GM21423 (cell line): Measurements from ENCODE around the gene PDE3A.
"Not testable (repeated sequence)": the region's sequence is repeated elsewhere in the genome, so short reads cannot be mapped to it uniquely, and the experiment has no call there.

Experiments used
- ATAC-seq: cut with Tn5 transposase; IDR thresholded peaks from one replicate; pipeline ENCODE4 v1.9.1; 2021; ENCODE audit warnings: mild to moderate bottlenecking, moderate library complexity; ENCODE audit not compliant: unreplicated experiment

PDE3A gene

DNA sequence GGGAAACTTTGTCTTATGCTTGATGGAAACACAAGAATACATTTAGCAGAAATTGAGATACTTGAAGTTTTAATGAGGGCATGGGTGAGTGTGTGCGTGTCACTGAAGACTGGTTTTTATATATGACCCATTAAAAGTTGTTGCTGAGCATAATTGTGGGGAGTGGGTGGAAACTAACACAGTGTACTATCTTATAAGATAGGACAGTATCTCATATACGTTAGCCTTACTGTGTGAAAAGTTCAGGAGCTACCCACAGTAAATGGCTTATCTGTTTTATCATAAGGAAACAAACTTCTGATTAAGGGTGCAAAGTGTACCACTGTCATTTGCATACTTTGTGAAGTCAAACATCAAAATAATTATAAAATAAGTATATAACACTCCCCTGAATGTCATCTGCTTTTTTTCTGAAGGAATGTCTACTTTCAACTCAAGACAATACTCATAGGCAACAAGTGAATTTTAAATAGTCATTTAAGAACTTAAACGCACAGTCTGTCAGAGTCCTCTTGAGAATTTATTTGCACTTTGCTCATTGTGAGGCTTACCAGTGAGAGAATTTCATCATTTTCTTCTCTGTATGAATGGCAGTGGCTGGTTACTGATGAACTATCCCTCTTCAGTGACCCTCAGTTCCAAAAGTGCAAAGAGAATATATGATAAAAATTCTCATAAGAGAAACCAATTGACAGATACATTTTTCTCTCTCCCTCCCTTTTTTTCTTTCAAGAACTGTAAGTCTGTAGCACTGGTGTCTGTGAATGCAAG lies 4.2 kb downstream of the PDE3A start:
- no peak for ATAC-seq

DNA sequence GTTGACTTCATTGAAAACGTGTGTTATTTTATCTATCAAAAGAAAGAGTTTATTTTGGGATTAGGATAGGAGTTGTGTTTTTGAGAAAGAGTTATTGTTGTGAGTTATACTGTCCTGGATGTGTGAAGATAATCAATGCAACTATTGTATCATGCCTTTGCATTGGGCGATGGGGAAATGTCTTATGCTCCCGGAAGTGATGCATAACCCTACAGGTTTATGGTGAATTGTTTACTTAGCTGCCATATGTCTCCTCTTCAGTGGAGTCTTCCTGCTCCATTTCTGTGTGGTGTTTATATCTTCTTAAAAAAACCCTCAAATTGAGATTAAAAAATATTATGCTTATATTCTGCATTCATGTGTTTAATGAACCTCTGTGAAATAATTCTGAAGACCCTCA lies 6.5 kb downstream of the PDE3A start:
- no peak for ATAC-seq

DNA sequence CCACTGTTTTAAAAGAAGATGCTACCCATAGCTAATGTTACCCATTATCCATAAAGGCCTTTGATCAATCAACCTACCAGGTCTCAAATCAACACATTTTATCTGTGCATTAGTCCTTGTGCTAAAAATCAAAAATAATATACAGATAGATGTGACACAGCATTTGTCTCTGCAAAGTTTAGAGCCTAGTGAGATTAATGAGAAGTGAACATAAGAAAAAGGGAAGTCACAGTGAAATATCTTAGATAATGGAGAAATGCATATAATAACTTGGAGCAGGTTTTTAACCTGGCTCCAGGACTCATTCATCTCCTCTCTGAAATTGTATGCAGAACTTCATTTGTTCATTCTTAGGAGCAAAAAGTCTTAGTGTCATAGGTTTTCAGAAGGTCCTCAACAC lies 7.2 kb downstream of the PDE3A start:
- ATAC-seq, result no peak

DNA sequence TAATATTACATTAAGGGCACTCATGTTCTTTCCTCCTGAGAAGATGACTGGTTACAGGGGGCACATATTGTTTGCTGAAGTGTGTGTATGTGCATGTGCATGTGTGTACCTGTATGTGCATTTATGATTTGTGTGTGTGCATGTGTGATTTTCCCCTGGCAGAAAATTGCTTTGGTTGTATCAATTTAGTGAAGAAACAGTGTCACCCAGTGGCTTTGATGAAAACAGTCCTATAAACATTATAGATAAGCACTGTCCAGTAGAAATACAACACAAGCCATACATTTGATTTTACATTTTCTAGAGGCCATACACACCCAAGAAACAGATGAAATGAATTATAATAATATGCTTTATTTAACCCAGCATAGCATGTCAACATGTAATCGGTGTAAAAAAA lies 8.6 kb downstream of the PDE3A start:
- no peak for ATAC-seq

DNA sequence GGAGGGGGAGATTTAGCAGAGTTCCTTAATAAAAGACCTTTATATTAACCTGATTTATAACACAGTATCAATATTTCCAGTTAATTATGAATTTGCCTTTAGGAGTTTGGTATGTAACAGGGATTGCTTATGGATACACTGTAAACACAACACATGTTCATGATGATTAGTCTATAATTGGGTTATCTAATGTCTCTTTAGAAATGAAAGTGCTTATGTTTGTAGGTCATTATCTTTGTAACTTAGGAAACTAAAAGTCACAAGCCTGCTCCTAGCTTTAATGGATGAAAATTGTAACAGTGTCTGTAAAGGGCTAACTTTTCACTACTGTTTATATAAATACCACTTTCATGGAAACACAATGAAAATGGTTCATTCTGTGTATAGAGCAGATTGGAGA lies 9.4 kb downstream of the PDE3A start:
- no peak for ATAC-seq

DNA sequence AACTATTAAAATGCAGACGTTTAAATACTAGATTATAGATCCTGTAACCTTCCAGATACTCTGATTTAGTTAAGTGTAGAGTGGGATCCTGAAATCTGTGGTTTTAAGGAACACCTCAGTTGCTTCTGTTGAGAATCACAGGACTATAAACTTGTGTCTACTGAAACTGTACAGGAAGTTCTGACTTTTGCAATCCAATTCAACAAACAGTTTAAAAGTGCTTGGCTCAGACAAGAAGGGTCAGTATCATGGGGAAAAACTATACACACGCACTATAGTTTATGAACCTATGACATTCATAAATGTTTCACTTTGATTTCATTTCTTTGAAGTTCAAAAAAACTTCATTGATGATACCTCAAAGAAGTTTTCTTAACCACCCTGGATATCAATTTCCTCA lies 13.8 kb downstream of the PDE3A start:
- ATAC-seq, result no peak

DNA sequence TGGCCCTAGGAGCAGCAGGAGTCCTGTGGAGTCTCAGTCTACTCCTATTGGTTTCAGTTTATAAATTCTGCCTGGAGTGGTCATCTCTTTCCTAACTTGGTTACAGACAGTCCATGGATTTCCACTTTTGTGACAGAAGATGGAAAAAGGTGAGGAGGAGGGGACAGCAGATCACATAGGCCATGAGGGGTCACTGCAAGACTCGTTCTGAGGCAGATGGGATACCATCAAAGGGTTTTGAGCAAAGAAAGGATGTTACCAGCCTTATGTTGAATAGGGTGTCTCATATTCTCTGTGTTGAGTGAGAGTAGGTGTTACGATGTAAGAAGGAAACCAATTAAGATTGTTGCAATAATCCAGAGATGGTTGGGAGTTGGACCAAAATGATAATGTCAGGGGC lies 15.3 kb downstream of the PDE3A start:
- ATAC-seq, result no peak

DNA sequence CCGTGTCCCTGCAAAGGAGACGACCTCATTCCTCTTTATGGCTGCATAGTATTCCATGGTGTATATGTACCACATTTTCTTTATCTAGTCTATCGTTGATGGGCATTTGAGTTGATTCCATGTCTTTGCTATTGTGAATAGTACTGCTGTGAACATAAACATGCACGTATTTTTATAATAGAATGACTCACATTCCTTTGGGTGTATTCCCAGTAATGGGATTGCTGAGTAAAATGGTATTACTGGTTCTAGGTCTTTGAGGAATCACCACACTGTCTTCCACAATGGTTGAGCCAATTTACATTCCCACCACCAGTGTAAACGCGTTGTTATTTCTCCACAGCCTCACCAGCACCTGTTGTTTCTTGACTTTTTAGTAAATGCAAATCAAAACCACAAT lies 16.5 kb downstream of the PDE3A start:
- not testable (repeated sequence) for ATAC-seq

DNA sequence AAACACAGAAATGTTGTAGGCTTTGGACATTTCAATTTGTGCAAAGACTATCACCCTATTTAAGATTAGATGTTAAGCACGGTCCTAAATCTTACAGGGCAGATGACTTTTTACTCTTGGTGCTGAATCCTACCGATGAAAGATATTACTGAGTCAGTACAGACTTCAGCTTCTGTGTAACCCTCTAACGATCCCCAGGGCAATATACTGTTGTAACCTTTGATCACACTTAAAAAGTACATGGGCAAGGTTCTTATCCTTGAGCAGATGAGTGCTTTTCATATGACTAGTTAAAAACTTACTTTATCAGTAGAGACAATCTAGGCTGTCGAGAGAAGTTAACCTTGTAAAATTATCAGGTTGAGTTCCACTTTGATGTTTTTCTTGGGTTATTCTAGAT lies 22.5 kb downstream of the PDE3A start:
- no peak for ATAC-seq

DNA sequence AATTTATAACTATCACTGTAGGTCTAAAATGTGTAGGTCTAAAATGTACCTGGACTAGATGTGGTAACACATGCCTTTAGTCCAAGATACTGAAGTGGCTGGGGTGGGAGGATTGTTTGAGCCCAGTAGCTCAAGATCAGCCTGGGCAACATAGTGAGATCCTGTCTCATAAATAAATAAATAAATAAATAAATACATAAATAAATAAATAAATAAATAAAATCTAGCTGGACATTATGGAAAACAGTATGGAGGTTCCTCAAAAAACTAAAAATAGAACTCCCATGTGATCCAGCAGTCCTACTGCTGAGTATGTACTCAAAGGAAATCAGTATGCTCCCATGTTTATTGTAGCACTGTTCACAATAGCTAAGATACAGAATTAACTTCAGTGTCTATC lies 24.0 kb downstream of the PDE3A start:
- no peak for ATAC-seq

DNA sequence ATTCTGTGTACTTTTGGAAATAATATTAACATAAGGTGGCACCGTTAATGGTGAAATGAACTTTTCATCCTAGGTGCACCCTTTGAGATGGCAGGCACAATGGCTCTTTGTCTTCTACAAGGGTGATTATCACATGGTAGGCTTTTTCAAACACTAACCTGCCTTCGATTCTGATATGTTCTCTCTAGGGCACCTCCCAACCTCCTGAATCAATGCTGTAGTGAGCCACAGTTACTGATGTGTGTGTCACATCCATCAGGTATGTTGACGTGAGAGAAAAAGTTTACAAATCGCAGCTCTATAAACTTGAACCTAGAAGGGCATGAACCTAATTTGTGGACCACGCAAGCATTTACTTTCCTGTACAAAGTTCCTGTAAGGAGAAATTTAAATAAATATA lies 25.4 kb downstream of the PDE3A start:
- ATAC-seq, result no peak

DNA sequence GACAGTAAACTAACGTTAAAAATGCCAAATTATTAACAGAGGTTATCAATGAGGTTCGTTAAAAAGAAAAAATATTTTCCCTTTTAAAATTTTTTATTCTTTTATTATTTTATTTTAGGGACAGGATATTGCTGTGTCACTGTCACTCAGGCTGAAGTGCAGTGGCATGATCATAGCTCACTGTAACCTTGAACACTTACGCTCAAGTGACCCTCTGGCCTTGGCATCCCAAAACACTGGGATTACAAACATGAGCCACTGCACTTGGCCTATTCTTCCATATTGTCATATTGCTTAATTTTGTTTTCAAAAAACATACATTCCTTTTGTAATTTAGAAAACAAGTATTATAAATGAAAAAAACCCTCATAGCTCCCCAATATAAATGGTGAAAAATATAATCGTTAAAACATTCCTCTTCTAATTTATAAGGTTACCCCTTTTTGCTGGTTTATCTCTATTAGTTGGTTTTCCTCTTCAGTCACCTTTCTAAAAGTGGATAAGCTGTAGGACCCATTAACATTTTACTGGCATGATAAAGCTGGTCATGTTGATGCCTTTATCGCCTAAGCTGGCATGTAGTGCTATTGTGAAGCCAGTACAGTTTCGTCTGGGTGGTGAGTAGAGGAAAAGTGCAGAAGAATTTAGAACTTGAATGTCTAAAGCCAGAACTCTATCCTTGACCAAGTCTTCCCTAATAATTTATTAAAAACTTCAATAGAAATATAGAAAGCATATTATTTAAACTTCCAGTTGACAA lies 27.6 kb downstream of the PDE3A start:
- ATAC-seq, result no peak

DNA sequence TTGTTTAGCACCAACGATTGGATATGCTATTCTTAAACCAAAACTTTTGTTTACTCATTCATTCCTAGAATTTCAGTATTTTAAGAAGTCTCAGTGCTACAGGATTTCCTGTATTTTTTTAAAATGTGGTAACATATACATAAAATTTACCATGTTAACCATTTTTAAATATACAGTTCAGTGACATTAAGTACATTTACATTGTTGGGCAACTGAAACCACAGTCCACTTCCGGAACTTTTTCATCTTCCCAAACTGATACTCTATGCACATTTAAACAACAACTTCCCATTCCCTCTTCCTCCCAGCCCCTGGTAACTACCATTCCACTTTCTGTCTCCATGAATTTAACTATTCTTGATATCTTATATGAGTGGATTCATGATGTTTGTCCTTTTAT lies 30.3 kb downstream of the PDE3A start:
- no peak for ATAC-seq

DNA sequence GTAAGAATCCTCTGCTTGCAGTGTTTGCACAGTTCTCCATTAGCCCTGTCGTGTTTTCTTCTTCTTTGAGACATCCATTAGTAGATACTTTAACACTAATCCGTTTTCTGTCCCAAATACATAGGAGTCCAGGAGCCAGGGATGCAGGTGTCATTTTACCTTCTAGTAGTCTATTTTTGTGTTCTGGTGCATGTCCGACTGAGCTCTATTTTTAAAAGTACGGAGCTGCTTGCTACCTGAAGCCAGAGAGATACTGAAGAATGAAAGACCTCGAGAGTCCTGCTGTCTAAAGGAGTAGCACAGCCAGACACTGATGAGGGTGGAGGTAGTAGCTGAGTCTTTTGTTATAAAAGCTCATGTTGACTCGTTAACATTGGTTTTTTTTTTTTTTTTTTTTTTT lies 31.7 kb downstream of the PDE3A start:
- ATAC-seq, result no peak

DNA sequence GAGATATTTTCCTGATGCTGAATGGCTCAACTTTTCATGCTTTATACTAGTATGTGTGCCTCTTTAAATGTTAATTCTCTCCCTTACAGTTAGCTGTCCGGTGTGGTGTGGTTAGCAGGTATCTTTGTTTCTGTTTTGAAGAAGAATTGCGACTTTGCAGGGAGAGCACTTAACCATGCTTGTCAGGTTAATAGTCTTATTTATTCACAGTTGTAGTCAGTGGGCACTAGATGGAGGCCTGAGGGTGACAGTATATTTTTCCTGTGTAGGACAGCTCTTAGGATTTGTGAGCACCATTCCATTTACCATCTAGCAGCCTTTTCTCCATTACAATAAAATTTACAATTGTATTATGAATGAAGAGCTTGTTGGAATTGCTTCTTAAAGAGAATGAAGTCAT lies 34.9 kb downstream of the PDE3A start:
- no peak for ATAC-seq

DNA sequence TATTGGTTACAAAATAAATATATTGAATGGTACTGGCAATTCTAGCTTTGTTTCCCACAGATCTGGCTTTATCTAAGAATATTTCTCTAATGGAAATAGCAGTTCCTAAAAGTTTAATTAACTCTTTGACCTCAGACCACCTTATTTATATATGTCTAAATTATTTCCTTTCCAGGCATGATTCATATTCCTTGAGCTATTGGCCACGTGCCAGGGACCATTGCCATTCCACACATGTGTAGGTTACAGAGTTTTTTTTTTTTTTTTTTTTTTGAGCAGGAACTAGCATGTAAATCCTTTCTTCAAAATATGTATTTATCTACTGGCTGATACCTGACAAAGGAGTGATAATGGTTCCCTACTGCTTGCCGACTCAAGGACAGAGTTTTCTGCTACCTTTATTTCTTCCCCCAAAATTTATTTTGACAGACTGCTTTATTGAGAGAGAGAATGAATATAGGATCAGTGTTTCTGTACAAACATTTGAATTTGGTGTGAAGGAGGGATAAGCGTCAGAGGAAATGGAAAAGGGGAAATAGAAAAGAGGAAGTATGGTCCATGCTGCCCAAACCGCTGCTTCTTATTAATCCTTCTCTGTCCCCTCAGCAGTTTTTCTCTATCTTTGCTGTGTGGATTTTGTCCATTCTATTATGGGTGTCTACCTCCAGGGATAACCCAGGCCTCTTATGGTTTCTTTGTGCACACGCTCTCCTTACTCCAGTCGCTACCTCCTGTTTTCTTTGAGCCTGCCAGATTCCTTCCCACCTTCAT lies 36.4 kb downstream of the PDE3A start:
- no peak for ATAC-seq

DNA sequence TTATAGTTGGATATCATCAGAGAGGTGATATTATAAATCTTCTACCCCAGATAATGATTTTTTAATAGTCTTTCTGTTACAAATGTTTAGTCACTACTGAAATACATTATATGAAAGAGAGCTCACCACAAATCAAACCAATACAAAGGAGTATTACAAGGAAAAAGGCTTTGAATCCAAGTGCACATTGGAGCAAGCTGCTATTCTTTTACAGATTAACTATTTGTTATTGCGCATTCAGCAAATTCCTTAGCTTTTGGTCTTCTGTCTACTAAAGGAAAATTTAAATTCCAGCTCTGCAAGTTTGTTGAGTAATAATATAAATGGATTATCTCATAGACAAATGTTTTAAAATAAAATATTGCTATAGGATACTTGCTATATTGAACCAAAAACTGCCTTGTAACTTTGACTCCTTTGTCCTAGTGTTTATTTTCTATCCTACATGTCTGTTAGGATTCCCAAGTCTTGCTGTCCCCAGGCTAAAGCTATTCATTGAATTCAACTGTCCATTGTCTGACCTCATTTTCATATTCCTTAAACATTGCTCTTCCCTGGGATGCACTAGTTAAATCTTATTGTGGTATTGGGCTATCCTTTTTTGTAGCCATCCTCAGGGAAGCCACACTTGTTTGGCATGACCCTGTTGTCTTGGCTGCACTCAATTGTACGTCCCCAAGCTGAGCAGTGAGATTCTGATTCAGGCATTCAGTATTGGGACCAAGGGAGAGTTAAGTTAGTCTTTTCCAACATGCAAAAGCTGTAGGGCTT lies 41.5 kb downstream of the PDE3A start:
- no peak for ATAC-seq

DNA sequence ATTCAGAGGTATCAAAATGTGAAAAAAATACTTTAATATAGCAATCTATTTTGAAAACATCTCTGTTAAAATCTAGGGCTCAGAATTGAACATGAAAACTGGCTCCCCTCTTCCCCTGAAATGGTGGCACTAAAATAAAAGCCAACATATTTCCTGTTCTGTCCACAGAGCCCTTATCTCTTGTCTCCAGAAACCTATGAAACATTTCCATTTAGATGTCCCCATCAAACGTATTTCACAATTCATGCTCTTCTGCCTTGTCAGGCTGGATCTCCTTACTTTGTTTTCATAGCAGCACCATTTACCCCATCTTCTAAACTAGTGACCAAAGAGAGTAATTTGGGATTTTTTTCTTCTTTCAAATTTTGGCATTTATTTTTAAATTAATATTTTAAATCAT lies 42.4 kb downstream of the PDE3A start:
- ATAC-seq, result no peak

DNA sequence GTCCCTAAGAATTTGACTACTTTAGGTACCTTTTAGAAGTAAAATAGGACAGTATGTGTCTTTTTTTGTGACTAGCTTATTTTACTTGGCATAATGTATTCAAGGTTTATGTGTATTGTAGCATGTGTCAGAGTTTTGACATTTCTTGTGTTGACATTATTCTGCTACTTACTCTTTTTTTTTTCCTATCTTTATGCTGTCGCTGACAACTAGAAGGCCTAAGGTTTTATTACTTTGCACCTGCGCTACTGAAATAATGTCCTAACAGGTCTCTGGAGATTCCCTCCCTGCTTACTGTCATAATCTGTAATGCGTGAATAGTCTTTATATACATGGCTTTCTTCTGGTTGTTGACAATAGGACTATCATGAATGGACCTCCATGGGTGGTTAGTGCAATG lies 43.0 kb downstream of the PDE3A start:
- no peak for ATAC-seq

DNA sequence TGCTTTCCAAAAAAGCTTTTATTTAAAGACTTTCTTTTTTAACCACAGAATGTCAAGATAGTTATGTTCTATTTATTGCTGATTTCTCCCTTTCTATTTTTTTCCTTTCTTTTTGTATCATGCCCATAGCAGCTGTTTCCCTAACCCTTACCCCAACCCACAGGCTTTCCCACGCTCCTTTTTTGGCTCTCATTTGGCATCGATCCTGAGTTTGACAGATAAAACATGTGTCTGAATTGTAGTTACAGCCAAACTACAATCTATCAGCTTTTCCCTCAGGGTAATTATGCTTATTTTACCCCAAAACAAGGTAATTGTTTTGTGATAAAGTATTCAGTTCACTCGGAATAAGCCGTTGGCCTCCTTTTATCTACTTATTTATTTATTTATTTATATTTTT lies 46.7 kb downstream of the PDE3A start:
- no peak for ATAC-seq

DNA sequence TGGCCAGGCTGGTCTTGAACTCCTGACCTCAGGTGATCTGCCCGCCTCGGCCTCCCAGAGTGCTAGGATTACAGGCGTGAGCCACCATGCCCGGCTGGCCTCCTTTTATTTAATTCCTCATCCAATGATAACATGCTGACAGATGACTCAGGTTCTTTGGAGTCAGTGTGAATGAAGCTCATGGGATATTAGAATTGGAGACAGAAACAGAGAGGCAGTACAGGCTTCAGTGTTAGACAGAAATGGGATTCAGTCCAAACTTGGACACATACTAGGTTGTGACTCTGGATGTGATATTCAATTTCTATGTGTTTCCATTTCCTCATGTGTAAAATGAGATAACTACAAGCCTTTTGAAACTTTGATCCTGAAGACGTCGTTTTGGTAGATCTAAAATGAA lies 47.3 kb downstream of the PDE3A start:
- ATAC-seq, result no peak
